SKM-1 treated with dmso at 0.1 percent for 144 hours (cell line): ENCODE results near the gene GPC6.
"Not testable (repeated sequence)": the region's sequence is repeated elsewhere in the genome, so short reads cannot be mapped to it uniquely, and the experiment has no call there.

Experiments
- DNase-seq: peaks from one replicate; lab custom pipeline; 2025; ENCODE audit not compliant: unreplicated experiment; lab: John Stamatoyannopoulos, UW

GPC6 gene

GRCh38 chr13:94330552-94331071 lies 1104.0 kb downstream of the GPC6 start:
- no peak for DNase-seq

- DNase-seq: no peak
Observed at GRCh38 chr13:94331281-94331680, 1104.7 kb downstream of the GPC6 start.

GRCh38 chr13:94332359-94333096 lies 1105.9 kb downstream of the GPC6 start:
- no peak for DNase-seq

DNA sequence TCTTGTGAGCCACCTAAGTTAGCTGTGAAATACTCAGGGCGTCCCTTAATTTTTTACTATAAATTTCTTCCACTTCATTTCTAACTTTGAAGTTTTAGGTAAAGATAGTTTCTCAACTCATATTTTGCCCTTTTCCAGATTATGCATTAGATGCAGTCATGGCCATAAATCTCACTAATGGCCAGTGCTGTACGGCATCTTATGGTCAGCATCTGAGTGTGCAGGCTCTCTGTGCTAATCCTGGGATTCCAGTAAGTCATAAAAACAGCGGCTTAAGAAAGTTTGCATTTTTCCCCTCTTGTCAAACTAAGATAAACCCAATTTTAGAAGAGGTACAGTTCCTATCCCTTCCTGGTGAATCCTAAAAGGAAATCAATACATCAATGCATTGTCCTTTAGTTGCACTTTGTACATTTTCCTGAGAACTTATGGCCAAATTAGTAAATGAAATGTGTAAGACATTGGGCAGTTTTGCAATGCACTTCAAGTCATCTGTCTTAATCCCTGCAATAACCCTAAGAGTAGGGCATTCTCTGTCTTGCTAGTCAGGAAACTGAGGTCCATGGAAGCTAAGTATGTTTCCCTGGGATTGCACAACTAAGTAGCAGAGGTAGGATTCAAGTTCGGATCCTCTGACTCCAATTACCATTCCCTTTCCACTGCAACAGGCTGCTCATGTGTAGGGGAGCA lies 1106.7 kb downstream of the GPC6 start:
- DNase-seq: no peak

DNA sequence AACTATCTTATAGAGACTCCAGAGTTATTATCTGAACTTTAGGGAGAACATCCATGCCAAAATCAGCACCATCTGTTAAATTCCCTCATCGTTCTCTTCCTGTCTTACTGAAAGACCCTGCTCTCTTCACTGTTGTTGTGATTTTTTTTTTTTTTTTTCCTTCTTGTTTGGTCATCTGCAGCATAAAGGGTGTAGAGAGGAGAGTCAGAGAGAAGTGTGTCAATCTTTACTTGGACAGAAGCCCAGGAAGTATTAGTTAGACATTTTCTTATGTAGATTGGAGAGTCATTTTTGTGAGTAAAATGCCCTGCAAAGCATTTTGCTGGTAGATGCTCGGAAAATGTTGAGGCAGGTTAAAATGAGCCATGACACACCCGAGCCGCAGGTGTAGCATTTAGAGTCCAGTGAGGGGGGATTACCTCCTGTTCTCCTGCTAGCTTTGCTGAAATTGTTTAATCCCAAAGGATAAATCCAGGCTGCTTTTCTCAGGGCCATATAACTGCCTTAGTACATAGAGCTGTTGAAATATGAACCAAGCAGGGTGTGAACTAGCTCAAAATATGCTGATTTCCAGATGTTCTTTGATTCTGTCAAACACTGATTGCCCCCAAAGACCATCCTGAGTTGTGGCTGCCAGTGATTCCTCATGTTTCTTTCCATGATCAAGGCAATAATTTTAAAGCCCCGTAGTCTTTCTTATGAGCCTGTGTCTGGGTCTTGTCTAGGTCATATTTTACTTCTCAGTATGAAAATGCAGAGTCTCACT lies 1109.3 kb downstream of the GPC6 start:
- no peak for DNase-seq

- no peak for DNase-seq
Observed at GRCh38 chr13:94339116-94339687, 1112.6 kb downstream of the GPC6 start.

GRCh38 chr13:94342436-94343242 lies 1116.0 kb downstream of the GPC6 start:
- no peak for DNase-seq

DNA sequence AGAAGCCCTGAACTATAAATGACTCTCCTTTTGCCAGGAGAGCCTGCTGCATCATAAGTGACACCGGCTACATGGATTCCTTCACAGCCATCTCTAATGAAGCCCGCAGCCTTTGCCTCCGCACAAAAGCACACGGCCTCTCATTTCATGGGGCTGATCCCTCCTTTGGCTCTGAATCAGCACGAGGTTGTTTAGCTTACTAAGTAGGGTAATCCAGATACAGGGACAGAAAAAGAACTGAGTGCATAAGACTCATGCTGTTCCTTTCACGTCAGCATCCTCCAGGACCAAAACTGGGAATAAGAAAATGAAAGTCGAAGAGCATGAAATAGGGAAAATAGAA lies 1116.6 kb downstream of the GPC6 start:
- no peak for DNase-seq

DNA sequence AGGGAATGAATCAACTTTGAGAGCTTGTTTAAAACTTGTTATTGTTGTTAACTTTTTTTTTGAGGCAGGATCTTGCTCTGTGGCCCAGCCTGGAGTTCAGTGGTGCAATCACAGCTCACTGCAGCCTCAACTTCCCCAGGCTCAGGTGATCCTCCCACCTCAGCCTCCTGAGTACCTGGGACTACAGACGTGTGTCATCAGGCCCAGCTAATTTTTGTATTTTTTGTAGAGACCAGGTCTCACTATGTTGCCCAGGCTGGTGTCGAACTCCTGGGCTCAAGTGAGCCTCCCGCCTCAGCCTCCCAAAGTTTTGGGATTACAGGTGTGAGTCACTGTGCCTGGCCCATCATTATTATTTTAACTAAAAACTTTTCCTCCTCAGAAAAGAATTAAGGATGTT lies 1117.1 kb downstream of the GPC6 start:
- DNase-seq: not testable (repeated sequence)

GRCh38 chr13:94344126-94344818 lies 1117.7 kb downstream of the GPC6 start:
- no peak for DNase-seq

GRCh38 chr13:94345374-94346195 lies 1119.0 kb downstream of the GPC6 start:
- no peak for DNase-seq

GRCh38 chr13:94346261-94347019 lies 1119.8 kb downstream of the GPC6 start:
- no peak for DNase-seq

DNA sequence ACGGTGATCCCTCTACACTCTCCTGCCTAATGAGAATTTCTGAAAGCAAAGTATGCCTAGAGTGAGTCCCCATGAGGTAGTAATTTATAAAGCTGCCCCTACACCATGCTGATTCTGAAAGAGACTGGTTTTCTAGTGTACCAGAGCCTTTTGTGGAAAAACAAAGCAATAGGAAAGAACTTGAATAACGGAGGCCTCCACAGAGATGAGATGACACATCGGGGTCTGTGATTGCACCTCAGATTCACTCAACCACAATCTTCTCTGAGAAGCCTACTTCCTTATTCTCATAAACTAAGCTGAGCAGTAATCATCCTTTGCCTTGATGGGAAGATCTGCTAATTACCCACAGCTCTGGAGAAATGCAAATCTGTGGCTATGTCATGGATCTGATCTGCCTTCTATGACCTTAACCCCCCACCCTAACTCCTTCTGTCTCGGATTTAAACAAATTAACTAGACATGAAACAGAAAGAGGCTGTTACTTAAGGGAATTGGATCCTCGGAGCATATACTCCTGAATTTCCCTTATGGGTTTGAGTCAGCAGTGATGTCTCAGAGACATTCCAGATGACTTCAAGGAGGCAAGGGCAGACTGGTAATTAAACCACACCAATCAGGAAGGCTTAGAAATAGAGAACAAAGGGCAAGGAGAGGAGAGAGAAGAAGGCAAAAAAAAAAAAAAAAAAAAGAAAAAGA lies 1124.8 kb downstream of the GPC6 start:
- DNase-seq: peak; percentile 43

DNA sequence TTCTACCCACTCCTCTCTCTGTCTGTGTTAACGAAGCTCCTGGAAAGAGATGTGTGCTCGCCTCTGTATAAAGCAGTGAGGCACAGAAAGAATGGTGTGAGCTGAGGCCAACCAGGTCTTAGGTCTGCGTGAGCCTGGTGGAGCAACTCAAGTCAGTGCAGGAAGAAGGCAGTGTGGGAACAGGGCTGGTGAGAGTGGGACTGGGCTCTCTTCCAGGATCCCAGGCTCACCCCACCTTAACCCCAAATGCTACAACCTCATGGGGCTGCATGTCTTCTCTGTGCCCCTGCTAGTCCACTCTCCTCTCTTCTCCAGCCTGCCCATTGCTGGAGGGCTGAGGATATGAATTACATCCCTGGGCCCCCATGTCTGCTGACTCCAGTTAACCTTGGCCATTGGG lies 1125.5 kb downstream of the GPC6 start:
- DNase-seq: no peak

DNA sequence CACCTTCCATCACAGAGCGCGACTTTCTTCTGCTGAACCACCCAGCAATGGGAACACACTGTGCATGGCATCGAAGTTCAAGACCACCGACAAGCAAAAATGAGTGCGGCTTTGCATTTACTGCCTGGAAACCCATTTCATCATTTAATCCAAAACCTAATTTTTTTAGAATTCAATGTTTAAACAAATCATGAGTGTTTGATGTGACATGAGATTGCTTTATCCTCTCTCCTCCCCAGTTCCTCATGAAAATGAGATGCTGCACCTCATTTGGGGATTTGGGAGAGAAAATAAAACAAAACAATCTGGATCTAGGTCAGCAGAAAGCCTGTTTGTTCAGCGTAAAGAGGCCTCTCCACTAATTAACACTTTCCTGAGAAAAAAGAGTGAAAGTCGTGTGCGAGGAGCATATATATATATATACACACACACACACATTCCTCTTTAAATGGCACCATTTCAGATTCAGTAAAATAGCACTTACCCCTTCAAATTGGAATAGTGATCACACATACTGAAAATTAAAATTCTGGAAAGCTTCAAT lies 1126.6 kb downstream of the GPC6 start:
- no peak for DNase-seq

DNA sequence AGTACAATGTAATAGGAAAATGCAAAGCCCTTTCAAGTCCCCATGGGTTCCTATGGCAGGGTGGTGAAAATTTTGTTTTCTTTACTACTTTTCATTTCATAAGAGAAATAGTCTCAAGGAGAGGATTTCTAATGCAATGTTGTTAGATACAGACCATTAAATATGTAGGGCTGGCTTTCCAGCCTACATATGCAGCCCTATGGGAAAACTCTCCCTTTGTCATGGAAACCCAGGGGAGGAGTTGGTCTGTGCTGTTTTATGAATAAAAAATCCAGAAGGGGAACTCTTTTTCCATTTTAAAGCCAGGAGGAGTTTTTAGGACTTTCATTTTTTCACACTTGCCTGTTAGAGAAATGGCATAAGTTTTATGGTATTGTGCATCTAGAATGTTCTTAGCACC lies 1133.3 kb downstream of the GPC6 start:
- no peak for DNase-seq

GRCh38 chr13:94362411-94362909 lies 1135.9 kb downstream of the GPC6 start:
- peak; percentile 75 for DNase-seq
